MCF 10A (cell line): ENCODE results near the gene MYL10. TPM values are rescaled to one million over a fixed set of nuclear protein-coding genes. Genes with fewer than 3 reads are reported as not detected.
"Not testable (repeated sequence)": the region's sequence is repeated elsewhere in the genome, so short reads cannot be mapped to it uniquely, and the experiment has no call there.

ENCODE experiments used
- BruUV-seq: library from RNA; stranded (reverse); fragments of 400-500 nt; replicated peaks from 2 replicates; lab custom pipeline; 2021; lab: Mats Ljungman, UMichigan
- CTCF ChIA-PET: fragments of 300-600 bp; sonication (Branson Sonifier 250); formaldehyde crosslinking; extraction: SDS; loops from one replicate; lab custom pipeline; 2021; ENCODE audit warnings: antibody characterized with exemption, inconsistent platforms; lab: Yijun Ruan, JAX
- POLR2A ChIA-PET: fragments of 300-600, 350-650 bp; sonication (Branson Sonifier 250); formaldehyde crosslinking; extraction: SDS; loops from one replicate; lab custom pipeline; 2020; ENCODE audit warnings: antibody characterized with exemption, inconsistent platforms; lab: Yijun Ruan, JAX
- DNase-seq: peaks from one replicate; pipeline ENCODE4 v3.0.0-alpha.2; 2018; ENCODE audit not compliant: unreplicated experiment
- H3K27ac Mint-ChIP-seq: one replicate; pipeline ENCODE4 v1.8.0; 2022; ENCODE audit warnings: mild to moderate bottlenecking, low read depth, mixed read lengths; ENCODE audit not compliant: unreplicated experiment
- H3K27me3 Mint-ChIP-seq: one replicate; pipeline ENCODE4 v1.8.0; 2022; ENCODE audit warnings: mixed read lengths; ENCODE audit not compliant: insufficient read depth, unreplicated experiment
- H3K36me3 Mint-ChIP-seq: one replicate; pipeline ENCODE4 v1.8.0; 2022; ENCODE audit warnings: mild to moderate bottlenecking, moderate library complexity, mixed read lengths; ENCODE audit not compliant: insufficient read depth, unreplicated experiment
- H3K4me1 Mint-ChIP-seq: one replicate; pipeline ENCODE4 v1.8.0; 2022; ENCODE audit warnings: mixed read lengths; ENCODE audit not compliant: insufficient read depth, unreplicated experiment
- H3K4me3 Mint-ChIP-seq: one replicate; pipeline ENCODE4 v1.8.0; 2022; ENCODE audit warnings: mild to moderate bottlenecking, moderate library complexity, mixed read lengths; ENCODE audit not compliant: unreplicated experiment
- H3K9me3 Mint-ChIP-seq: one replicate; pipeline ENCODE4 v1.8.0; 2022; ENCODE audit warnings: mixed read lengths; ENCODE audit not compliant: unreplicated experiment
- intact Hi-C: fragments of 100-400 bp; cut with micrococcal nuclease; formaldehyde crosslinking; loops from 2 replicates; pipeline ENCODE4 v1.14.1; 2022
- total RNA-seq: library from RNA; stranded (reverse); gene quantifications from 2 replicates; pipeline ENCODE4 v1.2.3, GENCODE V29; 2022
- TF ChIP-seq, protein P1 (sequence below): fragments of 200-600 bp; IDR thresholded peaks from one replicate; pipeline ENCODE4 v1.8.0; 2022; ENCODE audit warnings: antibody characterized with exemption, mild to moderate bottlenecking; ENCODE audit not compliant: unreplicated experiment

The MYL10 gene
- total RNA-seq, 1 experiment from 2014 or later = not detected

DNA sequence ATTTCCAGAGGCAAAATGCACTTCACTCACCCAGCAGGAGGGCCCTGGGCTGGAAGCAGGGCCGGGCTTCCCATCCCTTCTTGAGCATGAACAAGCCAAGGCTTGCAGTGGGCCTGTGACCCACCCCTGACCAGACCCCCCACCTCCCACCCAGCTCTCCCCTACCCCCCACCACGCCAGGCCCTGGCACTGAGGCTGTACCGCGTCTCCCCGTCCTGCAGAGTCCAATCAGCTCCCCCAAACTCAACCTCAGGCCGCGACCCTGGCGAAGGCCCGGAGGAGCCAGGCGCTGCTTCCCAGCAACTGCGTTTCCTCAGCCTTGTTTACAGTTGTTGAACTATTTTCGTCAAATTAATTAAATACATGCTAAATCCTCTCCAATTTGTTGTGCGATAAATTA, 16.9 kb upstream of the MYL10 start:
- ChIA-PET POLR2A (interaction anchor here (0.6 kb wide), 1 partner anchor 29 kb away, joined by 3 read pairs; no protein-coding TSS in a partner anchor), CTCF (interaction anchor here (0.7 kb wide), 1 partner anchor 225 kb away, joined by 3 read pairs; no protein-coding TSS in a partner anchor)
- Mint-ChIP-seq H3K27ac (no peak overlapping the region), H3K27me3 (no peaks in the 10 kb centered on the region), H3K4me3 (no peak overlapping the region), H3K4me1 (no peaks in the 10 kb centered on the region), H3K9me3 (no peaks in the 10 kb centered on the region), H3K36me3 (no peaks in the 10 kb centered on the region)
- TF ChIP-seq, protein P1, sequence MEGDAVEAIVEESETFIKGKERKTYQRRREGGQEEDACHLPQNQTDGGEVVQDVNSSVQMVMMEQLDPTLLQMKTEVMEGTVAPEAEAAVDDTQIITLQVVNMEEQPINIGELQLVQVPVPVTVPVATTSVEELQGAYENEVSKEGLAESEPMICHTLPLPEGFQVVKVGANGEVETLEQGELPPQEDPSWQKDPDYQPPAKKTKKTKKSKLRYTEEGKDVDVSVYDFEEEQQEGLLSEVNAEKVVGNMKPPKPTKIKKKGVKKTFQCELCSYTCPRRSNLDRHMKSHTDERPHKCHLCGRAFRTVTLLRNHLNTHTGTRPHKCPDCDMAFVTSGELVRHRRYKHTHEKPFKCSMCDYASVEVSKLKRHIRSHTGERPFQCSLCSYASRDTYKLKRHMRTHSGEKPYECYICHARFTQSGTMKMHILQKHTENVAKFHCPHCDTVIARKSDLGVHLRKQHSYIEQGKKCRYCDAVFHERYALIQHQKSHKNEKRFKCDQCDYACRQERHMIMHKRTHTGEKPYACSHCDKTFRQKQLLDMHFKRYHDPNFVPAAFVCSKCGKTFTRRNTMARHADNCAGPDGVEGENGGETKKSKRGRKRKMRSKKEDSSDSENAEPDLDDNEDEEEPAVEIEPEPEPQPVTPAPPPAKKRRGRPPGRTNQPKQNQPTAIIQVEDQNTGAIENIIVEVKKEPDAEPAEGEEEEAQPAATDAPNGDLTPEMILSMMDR = no peak
- intact Hi-C loops = no loop called here
- BruUV-seq = no TSS peak
- no peak for DNase-seq

- Mint-ChIP-seq H3K9me3 (no peaks in the 10 kb centered on the region), H3K4me1 (no peaks in the 10 kb centered on the region), H3K36me3 (no peaks in the 10 kb centered on the region), H3K27me3 (no peaks in the 10 kb centered on the region), H3K4me3 (no peak overlapping the region), H3K27ac (no peak overlapping the region)
- CTCF ChIA-PET = no interaction called here
- TF ChIP-seq, protein P1 = no peak
- no peak for DNase-seq
- intact Hi-C loops = no loop called here
- POLR2A ChIA-PET = no interaction called here
- no TSS peak for BruUV-seq
Measured at GRCh38 chr7:101644879-101645278, 15.8 kb upstream of the MYL10 start.

- H3K4me1 Mint-ChIP-seq, H3K36me3 Mint-ChIP-seq, H3K9me3 Mint-ChIP-seq, H3K4me3 Mint-ChIP-seq, POLR2A ChIA-PET, H3K27ac Mint-ChIP-seq, H3K27me3 Mint-ChIP-seq, BruUV-seq, DNase-seq, intact Hi-C loops: not testable (repeated sequence)
- CTCF ChIA-PET = interaction anchor here (0.7 kb wide), 2 partner anchors 10 to 608 kb away, joined by 3 read pairs; no protein-coding TSS in a partner anchor
Measured at GRCh38 chr7:101639127-101639526, 10.0 kb upstream of the MYL10 start.

DNA sequence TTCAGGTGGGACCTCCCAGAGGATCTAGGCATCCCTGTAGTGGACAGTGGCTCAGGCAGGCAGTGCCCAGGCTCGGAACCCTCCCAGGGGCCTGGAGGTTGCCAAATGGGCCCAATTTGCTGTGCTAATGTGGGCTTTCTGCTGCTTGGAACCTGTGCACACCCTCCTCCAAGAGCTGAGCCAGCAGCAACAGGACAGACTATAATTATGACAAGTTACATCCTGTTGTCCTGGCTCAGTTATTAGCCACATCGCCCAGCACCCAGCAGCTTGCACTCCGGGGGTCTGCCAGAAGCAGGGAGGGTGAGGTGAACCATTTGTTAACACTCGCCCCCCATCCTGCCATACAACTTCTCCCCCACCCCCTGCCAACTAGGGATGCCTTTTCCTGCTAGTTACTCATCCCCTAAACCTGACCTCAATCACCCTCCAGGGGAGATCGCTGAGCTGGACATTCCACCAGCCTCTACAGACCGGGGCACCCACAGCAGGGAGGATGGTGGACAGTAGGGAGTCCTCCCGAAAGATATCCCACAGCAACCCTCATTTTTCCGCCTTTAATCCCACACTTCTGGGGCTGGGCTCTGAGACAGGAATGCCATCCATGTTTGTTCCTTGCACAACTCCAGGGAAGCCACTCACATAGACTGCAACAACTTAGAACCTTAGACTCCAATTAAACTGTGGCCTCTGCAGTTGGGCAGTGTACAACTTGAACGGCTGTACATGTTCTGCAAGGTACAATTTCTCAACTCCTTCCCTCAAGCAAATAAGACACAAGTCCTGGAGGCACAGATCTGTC, 7.9 kb upstream of the MYL10 start:
- ChIA-PET POLR2A (no interaction called here), CTCF (no interaction called here)
- Mint-ChIP-seq H3K9me3 (no peaks in the 10 kb centered on the region), H3K27me3 (no peaks in the 10 kb centered on the region), H3K27ac (no peak overlapping the region), H3K4me1 (peaks cover 6% of the 10 kb centered on the region), H3K4me3 (no peak overlapping the region), H3K36me3 (no peaks in the 10 kb centered on the region)
- DNase-seq = no peak
- TF ChIP-seq, protein P1 = no peak
- intact Hi-C loops = no loop called here
- BruUV-seq = no TSS peak
